HG03108 (cell line): ENCODE measurements around the gene AFDN.

Source experiments
- ATAC-seq: cut with Tn5 transposase; IDR thresholded peaks from one replicate; pipeline ENCODE4 v1.9.1; 2021; ENCODE audit warnings: moderate library complexity; ENCODE audit not compliant: unreplicated experiment

The AFDN gene

GRCh38 chr6:167840526-167841179 is 13.9 kb downstream of the AFDN start:
- no peak for ATAC-seq

- no peak for ATAC-seq
These were observed 15.3 kb downstream of the AFDN start for GRCh38 chr6:167841981-167842380.

- ATAC-seq: no peak
These were observed 15.7 kb downstream of the AFDN start for GRCh38 chr6:167842457-167842856.

GRCh38 chr6:167843023-167843422 is 16.3 kb downstream of the AFDN start:
- no peak for ATAC-seq

GRCh38 chr6:167845856-167846255 is 19.1 kb downstream of the AFDN start:
- no peak for ATAC-seq

- ATAC-seq: no peak
These were observed 20.4 kb downstream of the AFDN start for GRCh38 chr6:167846997-167847606.

- ATAC-seq: no peak
These were observed 21.2 kb downstream of the AFDN start for GRCh38 chr6:167847936-167848335.

GRCh38 chr6:167848783-167849182 is 22.1 kb downstream of the AFDN start:
- no peak for ATAC-seq

- no peak for ATAC-seq
These were observed 23.2 kb downstream of the AFDN start for GRCh38 chr6:167849846-167850459.

- no peak for ATAC-seq
These were observed 24.1 kb downstream of the AFDN start for GRCh38 chr6:167850782-167851181.

GRCh38 chr6:167851370-167851952 is 24.8 kb downstream of the AFDN start:
- no peak for ATAC-seq

GRCh38 chr6:167855825-167856425 is 29.2 kb downstream of the AFDN start:
- no peak for ATAC-seq

GRCh38 chr6:167856474-167856873 is 29.8 kb downstream of the AFDN start:
- no peak for ATAC-seq

GRCh38 chr6:167856999-167857660 is 30.4 kb downstream of the AFDN start:
- no peak for ATAC-seq

- no peak for ATAC-seq
These were observed 31.4 kb downstream of the AFDN start for GRCh38 chr6:167858086-167858591.

GRCh38 chr6:167858842-167859664 is 32.3 kb downstream of the AFDN start:
- ATAC-seq: no peak

- ATAC-seq: no peak
These were observed 34.0 kb downstream of the AFDN start for GRCh38 chr6:167860550-167861226.

GRCh38 chr6:167861424-167861823 is 34.7 kb downstream of the AFDN start:
- ATAC-seq: no peak

GRCh38 chr6:167863897-167864296 is 37.2 kb downstream of the AFDN start:
- no peak for ATAC-seq
